Esophagus muscularis mucosa (tissue), 4 donors: ENCODE data around the gene CALML5. TPM values are rescaled to one million over a fixed set of nuclear protein-coding genes. Genes with fewer than 3 reads are reported as not detected.

Experiments
- DNase-seq: peaks from one replicate; pipeline ENCODE4 v3.0.0-alpha.2; 2017; ENCODE audit errors: extremely low spot score
- H3K27ac ChIP-seq, 4 donors: fragments of 200-600 bp; sonication (generic); replicated peaks in 1 of 4; 1 replicate in 3 of 4; 2 replicates in 1 of 4; pipeline ENCODE4 v1.5.1; 2016 to 2019; ENCODE audit warnings: mild to moderate bottlenecking in 1 of 4
- H3K27me3 ChIP-seq, 4 donors: fragments of 200-600 bp; sonication (generic); one replicate each; pipeline versions ENCODE4 v1.5.1 to v1.6.0; 2016 to 2019
- H3K36me3 ChIP-seq, 4 donors: fragments of 200-600 bp; sonication (generic); one replicate each; pipeline ENCODE4 v1.5.1; 2016 to 2019
- H3K4me1 ChIP-seq, 4 donors: fragments of 200-600 bp; sonication (generic); one replicate each; pipeline ENCODE4 v1.5.1; 2016 to 2019
- H3K4me3 ChIP-seq, 4 donors: fragments of 200-600 bp; sonication (generic); 1 replicate in 2 of 4; 2 replicates in 2 of 4; pipeline ENCODE4 v1.5.1; 2016 to 2019; ENCODE audit warnings: mild to moderate bottlenecking in 4 of 4, moderate library complexity in 1 of 4
- H3K9me3 ChIP-seq, 4 donors: fragments of 200-600 bp; sonication (generic); 1 replicate in 3 of 4; 2 replicates in 1 of 4; pipeline ENCODE4 v1.5.1; 2016 to 2019
- EP300 ChIP-seq: sonication (generic); formaldehyde crosslinking; IDR thresholded peaks from one replicate; pipeline ENCODE4 v1.6.1; 2017; ENCODE audit warnings: antibody characterized with exemption
- POLR2A ChIP-seq: fragments of 450-650 bp; IDR thresholded peaks from one replicate; pipeline ENCODE4 v1.6.1; 2017; ENCODE audit warnings: antibody characterized with exemption, moderate library complexity, mild to moderate bottlenecking, low read depth
- POLR2AphosphoS5 ChIP-seq, 2 donors: sonication (generic); formaldehyde crosslinking; IDR thresholded peaks; one replicate each; pipeline ENCODE4 v1.6.1; 2017; ENCODE audit warnings: antibody characterized with exemption in 2 of 2
- WGBS: methylation state at CpG from one replicate; pipeline ENCODE4 v1.1.5; 2018; 5-methylcytosine and 5-hydroxymethylcytosine counted together
- intact Hi-C: fragments of 100-400 bp; cut with DNase I; formaldehyde crosslinking; loops from one replicate; pipeline ENCODE4 v1.15.1; 2023
- total RNA-seq, 4 donors: library from RNA; depleted of rRNA; stranded (reverse); fragments of >200 nt; gene quantifications; one replicate each; pipeline versions ENCODE4 v1.1.0 to v1.2.1, GENCODE V29; 2016
- TF ChIP-seq, protein P1 (sequence below), 3 experiments: fragments of 200-600 bp in 2 of 3; fragments of 450-650 bp in 1 of 3; sonication (generic) in 2 of 3; IDR thresholded peaks; one replicate each; pipeline ENCODE4 v1.5.1; 2017 to 2019; ENCODE audit warnings: antibody characterized with exemption in 3 of 3, mild to moderate bottlenecking in 2 of 3, moderate library complexity in 1 of 3

Gene CALML5
- total RNA-seq, 4 donors from 2014 or later, result not detected

DNA sequence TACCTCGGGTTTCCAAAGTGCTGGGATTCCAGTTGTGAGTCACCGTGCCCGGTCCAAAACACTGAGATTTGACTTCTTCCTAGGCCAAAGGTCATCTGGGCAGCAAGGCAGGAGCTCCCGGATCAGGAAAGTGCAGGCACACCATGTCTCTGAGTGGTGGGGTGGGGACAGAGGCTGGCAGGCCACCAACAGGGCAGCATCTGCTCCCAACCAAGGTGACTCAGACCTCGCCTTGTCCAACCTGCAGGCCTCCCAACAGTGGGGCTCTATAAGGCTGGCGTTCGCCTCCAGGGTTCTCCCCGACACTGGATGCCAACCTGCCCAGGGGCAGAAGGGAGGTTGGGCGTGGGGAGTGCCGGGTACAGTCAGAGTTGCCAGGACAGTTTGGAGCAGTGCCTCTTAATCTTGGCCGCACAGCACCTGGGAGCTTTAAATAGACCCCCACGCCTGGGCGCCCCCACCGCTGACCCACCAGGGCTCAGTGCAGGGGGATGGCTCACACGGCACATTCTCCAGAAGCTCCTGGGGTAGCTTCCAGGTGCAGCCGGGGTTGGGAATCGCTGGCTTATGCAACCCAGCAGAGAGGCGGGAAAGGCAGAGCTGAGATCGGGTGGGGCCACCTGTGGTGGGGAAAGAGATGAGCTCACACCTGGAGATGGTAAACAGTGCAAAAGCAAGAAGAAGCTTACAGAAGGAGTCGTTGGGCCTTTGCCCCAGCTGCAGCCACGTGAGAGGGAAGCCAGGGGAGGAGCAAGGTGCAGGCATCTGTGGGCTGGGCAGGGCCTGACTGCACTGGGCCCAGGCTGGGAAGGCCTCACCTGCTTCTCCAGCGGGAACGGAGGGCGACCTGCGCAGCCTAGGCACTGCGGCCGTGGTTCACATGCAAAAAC, 10.9 kb downstream of the CALML5 start:
- no peak overlapping the region for H3K4me3 ChIP-seq
- peaks cover 0 to 2% (median 0%) of the 10 kb centered on the region in 4 donors for H3K4me1 ChIP-seq
- intact Hi-C loops, result no loop called here
- no peak overlapping the region for H3K27ac ChIP-seq
- no peak for TF ChIP-seq EP300
- TF ChIP-seq POLR2A, result no peak
- no peak for TF ChIP-seq POLR2AphosphoS5 (IDR thresholded peaks at IDR 0.05)
- TF ChIP-seq, protein P1, sequence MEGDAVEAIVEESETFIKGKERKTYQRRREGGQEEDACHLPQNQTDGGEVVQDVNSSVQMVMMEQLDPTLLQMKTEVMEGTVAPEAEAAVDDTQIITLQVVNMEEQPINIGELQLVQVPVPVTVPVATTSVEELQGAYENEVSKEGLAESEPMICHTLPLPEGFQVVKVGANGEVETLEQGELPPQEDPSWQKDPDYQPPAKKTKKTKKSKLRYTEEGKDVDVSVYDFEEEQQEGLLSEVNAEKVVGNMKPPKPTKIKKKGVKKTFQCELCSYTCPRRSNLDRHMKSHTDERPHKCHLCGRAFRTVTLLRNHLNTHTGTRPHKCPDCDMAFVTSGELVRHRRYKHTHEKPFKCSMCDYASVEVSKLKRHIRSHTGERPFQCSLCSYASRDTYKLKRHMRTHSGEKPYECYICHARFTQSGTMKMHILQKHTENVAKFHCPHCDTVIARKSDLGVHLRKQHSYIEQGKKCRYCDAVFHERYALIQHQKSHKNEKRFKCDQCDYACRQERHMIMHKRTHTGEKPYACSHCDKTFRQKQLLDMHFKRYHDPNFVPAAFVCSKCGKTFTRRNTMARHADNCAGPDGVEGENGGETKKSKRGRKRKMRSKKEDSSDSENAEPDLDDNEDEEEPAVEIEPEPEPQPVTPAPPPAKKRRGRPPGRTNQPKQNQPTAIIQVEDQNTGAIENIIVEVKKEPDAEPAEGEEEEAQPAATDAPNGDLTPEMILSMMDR (IDR thresholded peaks at IDR 0.05), result no peak
- DNase-seq, result no peak
- WGBS, result 90% methylated on average over 19 of the region's 27 CpGs
- H3K9me3 ChIP-seq, result peaks cover 0 to 7% (median 6%) of the 10 kb centered on the region in 4 donors
- no peaks in the 10 kb centered on the region for H3K36me3 ChIP-seq
- no peaks in the 10 kb centered on the region for H3K27me3 ChIP-seq

DNA sequence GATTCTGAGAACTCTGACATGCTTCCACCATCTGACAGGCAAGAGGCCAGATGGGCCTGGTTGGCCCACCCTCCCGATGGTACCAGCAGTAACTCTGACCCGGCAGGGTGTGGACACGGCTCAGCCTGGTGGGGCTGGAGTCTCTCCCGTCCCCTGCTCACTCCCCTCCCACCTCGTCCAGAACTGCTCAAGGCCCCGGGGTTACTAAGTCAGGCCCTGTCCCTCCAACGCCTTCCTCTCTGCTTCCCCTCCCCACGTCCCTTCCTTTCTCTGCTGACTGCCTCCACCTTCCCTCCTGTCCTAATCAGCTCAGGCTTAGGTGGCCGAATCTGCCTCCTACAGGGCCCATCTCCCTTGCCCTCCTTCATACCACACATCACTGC, 12.5 kb downstream of the CALML5 start:
- Histone ChIP-seq H3K9me3 (no peaks in the 10 kb centered on the region), H3K27ac (no peak overlapping the region), H3K36me3 (no peaks in the 10 kb centered on the region), H3K27me3 (no peaks in the 10 kb centered on the region), H3K4me3 (no peak overlapping the region), H3K4me1 (no peaks in the 10 kb centered on the region)
- DNase-seq, result no peak
- intact Hi-C loops, result no loop called here
- 86% methylated on average over 9 of the region's 9 CpGs for WGBS
- TF ChIP-seq, protein P1 (IDR thresholded peaks at IDR 0.05), result no peak
- no peak for TF ChIP-seq POLR2AphosphoS5 (IDR thresholded peaks at IDR 0.05)
- TF ChIP-seq POLR2A, result no peak
- no peak for TF ChIP-seq EP300

DNA sequence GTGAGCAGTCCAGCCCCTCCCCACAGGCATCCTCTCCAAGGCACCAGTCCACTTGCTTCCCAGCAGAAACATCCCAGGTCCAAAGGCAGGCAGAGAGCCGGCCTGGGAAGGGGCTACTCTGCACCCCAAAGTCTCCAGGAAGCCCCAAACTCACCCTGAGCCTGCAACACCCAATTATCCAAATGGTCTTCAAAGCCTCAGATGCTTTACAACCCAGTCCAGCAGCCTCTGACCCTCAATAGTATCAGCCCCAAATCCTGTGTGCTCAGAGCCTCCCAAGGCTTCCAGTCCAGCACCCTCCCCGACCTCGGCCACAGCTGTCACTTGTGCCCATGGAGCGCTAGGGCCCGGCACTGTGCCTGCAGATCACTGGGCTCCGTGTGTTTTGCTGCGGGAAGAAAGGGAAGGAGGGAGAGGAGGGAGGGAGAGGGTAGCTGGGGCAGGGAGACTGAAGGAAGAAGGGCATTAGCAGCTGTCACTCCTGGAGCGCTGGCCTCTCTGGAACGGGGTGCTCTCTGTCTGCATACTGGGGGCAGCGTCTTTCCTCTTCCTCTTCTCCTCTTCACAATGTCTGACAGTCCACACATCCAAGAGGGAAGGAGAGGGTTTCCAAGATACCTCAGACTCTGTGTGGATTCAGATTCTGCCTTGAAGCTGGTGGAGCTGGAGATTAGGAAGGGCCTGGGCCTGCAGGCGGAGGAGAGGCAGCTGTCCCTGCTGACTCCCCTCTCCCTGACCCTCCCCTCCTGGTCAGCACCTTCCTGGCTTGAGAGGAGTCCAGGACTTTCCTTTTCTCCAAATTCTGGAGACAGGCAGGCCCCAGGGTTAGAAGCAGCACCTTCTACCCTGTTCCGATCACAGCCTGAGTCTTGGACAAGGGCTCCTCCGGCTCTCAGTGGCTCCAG, 13.2 kb downstream of the CALML5 start:
- H3K9me3 ChIP-seq, result no peaks in the 10 kb centered on the region
- H3K36me3 ChIP-seq, result no peaks in the 10 kb centered on the region
- WGBS, result 84% methylated on average over 12 of the region's 13 CpGs
- TF ChIP-seq, protein P1 (IDR thresholded peaks at IDR 0.05), result no peak
- TF ChIP-seq POLR2A (no peak), EP300 (no peak), POLR2AphosphoS5 (IDR thresholded peaks at IDR 0.05) (no peak)
- intact Hi-C loops, result no loop called here
- no peaks in the 10 kb centered on the region for H3K27me3 ChIP-seq
- no peak overlapping the region for H3K27ac ChIP-seq
- no peak overlapping the region for H3K4me3 ChIP-seq
- H3K4me1 ChIP-seq, result no peaks in the 10 kb centered on the region
- DNase-seq, result no peak

DNA sequence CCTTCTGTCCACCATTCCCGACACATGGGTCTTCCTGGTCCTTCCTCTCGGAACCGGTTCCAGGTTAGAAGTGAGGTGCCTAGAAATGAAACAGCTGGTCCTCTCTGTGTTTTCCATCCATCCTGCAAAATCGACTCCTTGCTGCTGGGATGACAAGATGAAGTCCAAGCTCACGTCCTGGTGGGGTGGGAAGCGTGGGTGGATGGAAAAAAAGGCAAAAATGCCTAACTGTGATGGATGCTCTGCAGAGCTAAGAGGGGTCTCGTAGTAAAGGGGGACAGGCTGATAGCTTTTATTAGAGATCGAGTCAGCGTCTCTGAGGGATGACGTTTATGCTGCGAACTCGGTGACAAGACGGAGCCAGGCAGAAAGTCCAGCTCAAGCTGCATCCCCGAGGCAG, 14.1 kb downstream of the CALML5 start:
- H3K27ac ChIP-seq, result no peak overlapping the region
- no peak for DNase-seq
- no peaks in the 10 kb centered on the region for H3K36me3 ChIP-seq
- WGBS, result 86% methylated on average over 14 of the region's 14 CpGs
- intact Hi-C loops, result no loop called here
- H3K9me3 ChIP-seq, result no peaks in the 10 kb centered on the region
- H3K4me3 ChIP-seq, result no peak overlapping the region
- H3K4me1 ChIP-seq, result no peaks in the 10 kb centered on the region
- TF ChIP-seq, protein P1 (IDR thresholded peaks at IDR 0.05), result no peak
- TF ChIP-seq POLR2A (no peak), POLR2AphosphoS5 (IDR thresholded peaks at IDR 0.05) (no peak), EP300 (no peak)
- H3K27me3 ChIP-seq, result no peaks in the 10 kb centered on the region
